ENCODE data around the gene HNRNPH3.

GRCh38 chr10:68371604-68372003 lies 39.7 kb downstream of the HNRNPH3 start:
- TF ChIP-seq CTCF (IDR thresholded peaks at IDR 0.05; ENCODE audit: poor library complexity, severe bottlenecking) (no peak), EZH2 (IDR thresholded peaks at IDR 0.05; ENCODE audit: borderline replicate concordance, insufficient read depth, low read length, poor library complexity, severe bottlenecking) (no peak), SMC3 (conservative IDR thresholded peaks at IDR 0.05; ENCODE audit: poor library complexity) (no peak), REST (IDR thresholded peaks at IDR 0.05; ENCODE audit: borderline replicate concordance) (no peak), POLR2AphosphoS5 (IDR thresholded peaks at IDR 0.05) (no peak), MXI1 (conservative IDR thresholded peaks at IDR 0.05; ENCODE audit: poor library complexity, severe bottlenecking) (no peak), EP300 (conservative IDR thresholded peaks at IDR 0.05; ENCODE audit: poor library complexity, severe bottlenecking) (no peak), TAF1 (IDR thresholded peaks at IDR 0.05; ENCODE audit: low read depth) (no peak), RAD21 (conservative IDR thresholded peaks at IDR 0.05) (no peak)

All from neural cell (in vitro differentiated cells).